Measurements from ENCODE around the gene CRYBB3.

CRYBB3 gene

DNA sequence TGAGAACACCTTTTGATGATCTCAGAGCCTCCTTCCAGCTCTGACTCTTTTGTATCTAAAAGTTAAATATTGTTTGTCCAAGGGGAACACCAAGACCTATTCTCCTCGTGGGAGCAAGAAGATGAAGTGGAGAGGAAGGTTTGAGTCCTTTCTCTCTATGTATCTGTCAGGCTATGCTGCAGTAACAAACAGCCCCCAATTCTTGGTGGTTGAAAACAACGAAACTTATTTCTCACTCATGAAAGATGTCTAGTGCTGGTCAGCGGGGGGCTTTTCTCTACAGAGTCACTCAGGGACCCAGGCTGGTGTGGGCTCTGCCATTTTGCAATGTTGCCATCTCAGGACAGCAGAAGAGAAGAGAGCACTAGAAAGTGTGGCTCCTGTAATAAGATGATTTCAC, 13.6 kb downstream of the CRYBB3 start:
- TF ChIP-seq, protein P1, sequence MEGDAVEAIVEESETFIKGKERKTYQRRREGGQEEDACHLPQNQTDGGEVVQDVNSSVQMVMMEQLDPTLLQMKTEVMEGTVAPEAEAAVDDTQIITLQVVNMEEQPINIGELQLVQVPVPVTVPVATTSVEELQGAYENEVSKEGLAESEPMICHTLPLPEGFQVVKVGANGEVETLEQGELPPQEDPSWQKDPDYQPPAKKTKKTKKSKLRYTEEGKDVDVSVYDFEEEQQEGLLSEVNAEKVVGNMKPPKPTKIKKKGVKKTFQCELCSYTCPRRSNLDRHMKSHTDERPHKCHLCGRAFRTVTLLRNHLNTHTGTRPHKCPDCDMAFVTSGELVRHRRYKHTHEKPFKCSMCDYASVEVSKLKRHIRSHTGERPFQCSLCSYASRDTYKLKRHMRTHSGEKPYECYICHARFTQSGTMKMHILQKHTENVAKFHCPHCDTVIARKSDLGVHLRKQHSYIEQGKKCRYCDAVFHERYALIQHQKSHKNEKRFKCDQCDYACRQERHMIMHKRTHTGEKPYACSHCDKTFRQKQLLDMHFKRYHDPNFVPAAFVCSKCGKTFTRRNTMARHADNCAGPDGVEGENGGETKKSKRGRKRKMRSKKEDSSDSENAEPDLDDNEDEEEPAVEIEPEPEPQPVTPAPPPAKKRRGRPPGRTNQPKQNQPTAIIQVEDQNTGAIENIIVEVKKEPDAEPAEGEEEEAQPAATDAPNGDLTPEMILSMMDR (IDR thresholded peaks at IDR 0.05; ENCODE audit: low read depth, low read length) = no peak
- DNase-seq (ENCODE audit: low read depth in 2 of 2) = no peak
- H3K4me3 ChIP-seq (replicated peaks in 1 of 2; ENCODE audit: low read depth in 2 of 2, low read length in 2 of 2) = no peak overlapping the region

DNA sequence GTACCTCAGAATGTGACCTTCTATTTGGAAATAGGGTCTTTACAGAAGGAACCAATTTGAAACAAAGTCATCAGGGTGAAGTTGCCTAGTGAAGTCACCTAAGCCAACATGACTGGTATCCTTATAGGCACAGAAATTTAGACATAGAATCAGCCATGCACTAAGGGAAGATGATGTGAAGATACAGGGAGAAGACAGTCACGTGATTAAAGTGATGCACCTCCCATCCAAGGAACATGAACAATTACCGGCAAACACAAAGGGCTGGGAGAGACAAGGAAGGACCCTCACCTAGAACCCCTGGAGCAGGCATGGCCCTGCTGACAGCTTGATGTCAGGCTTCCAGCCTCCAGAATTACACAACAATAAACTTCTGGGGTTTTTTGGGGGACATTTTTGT, 16.6 kb downstream of the CRYBB3 start:
- DNase-seq (ENCODE audit: low read depth in 2 of 2) = no peak
- TF ChIP-seq, protein P1 (IDR thresholded peaks at IDR 0.05; ENCODE audit: low read depth, low read length) = no peak
- no peak overlapping the region for H3K4me3 ChIP-seq (replicated peaks in 1 of 2; ENCODE audit: low read depth in 2 of 2, low read length in 2 of 2)

DNA sequence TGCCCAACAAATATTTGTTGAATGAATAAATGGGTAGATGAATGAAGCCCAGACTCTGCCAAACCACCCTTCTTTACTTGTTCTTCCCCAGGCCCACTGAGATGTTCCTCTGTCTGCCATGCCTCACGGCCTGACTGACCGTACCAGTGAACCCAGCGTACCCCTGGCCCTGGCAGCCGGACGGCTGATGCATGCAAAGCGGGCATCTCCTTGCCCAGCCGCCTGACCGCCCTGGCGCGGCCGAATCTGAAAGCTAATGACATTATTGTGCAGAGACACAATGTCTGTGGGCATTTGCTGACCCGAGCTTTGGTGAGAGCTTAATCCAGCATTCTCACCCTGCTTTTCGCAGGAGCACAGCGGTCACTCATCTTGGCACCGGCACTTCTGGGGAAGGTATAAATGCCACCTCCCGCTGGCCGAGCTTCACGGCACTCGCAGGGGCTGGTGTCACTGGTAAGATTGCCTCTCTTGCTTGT, 19.6 kb downstream of the CRYBB3 start, which contains the start of gene CRYBB2:
CRYBB2 (plus strand) TSS at position 429 of the 479 bp plus-strand sequence. CDS start 1,791 bp downstream, outside the sequence.
- TF ChIP-seq, protein P1 (IDR thresholded peaks at IDR 0.05; ENCODE audit: low read depth, low read length) = no peak
- H3K4me3 ChIP-seq (replicated peaks in 1 of 2; ENCODE audit: low read depth in 2 of 2, low read length in 2 of 2) = no peak within 1 kb of the TSS
- DNase-seq (ENCODE audit: low read depth in 2 of 2) = no peak

DNA sequence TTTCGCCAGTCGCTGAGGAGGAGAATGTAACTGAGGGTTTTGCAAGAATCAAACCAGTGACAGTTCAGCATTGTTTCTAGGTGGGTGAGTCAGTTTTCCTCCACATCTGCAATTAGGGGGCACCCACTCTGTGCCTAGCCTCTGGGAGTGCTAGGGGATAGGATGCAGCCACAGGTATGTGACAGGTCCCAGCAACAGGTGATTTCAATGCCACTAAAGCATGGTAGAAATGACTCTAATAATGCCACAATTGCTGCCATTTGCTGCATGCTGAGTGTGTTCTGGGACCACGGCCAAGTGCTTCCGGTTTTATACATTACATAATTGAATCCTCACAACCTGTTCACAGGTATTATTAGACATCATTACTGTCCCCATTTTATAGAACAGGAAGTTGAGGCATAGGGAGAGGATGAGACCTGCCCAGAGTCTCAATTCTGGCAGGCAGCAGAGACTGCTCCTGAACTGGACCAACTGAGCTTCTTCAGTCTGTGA, 20.3 kb downstream of the CRYBB3 start:
- no peak overlapping the region for H3K4me3 ChIP-seq (replicated peaks in 1 of 2; ENCODE audit: low read depth in 2 of 2, low read length in 2 of 2)
- DNase-seq (ENCODE audit: low read depth in 2 of 2) = no peak
- TF ChIP-seq, protein P1 (IDR thresholded peaks at IDR 0.05; ENCODE audit: low read depth, low read length) = no peak

DNA sequence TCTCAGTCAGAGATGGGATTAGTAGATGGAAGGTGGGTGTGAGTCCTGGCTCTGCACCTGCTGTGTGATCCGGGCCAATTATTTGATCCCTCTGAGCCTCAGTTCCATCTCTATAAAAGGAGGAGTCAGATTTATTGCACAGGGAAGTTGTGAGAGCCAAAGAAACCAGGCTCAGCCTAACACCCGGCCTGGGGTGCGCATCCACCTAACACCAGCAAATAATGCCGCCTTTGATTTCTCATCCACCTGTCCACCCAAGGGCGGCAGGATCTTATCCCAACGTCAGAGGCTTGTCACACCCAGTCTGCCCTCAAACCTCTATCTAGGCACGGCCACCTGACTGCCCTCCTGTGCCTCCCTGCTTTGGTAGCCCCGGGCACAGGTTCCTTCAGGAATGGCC, 22.1 kb downstream of the CRYBB3 start:
- TF ChIP-seq, protein P1 (IDR thresholded peaks at IDR 0.05; ENCODE audit: low read depth, low read length) = no peak

DNA sequence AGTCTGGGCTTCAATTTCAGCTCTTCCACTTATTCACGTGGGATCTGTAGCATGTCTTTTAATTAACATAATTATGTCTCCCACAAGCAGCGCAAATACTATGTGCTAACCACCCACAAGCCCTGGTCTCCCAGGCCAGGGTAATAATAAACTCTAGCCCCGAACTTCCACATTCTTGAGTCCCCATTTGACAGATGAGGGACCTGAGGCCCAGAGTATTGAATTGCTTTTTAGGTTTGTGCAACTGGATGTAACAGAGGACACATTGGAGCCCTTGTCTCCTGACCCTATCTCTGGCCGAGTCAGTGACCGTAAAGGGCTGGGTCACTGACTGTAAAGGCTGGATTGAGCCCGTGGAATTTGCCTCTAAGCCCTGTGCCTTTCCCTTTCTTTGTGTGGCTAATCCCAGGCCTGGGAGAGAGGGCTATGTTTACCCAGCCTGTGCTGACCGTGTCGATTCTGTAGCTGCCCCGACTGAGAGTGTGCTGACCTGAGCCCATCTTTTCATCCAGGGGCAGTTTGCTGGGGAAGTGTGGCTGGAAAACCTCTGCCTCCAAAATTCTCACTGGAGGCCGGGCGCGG, 23.7 kb downstream of the CRYBB3 start:
- DNase-seq (ENCODE audit: low read depth in 2 of 2) = no peak
- H3K4me3 ChIP-seq (replicated peaks in 1 of 2; ENCODE audit: low read depth in 2 of 2, low read length in 2 of 2) = no peak overlapping the region
- TF ChIP-seq, protein P1 (IDR thresholded peaks at IDR 0.05; ENCODE audit: low read depth, low read length) = no peak

More for the DNA sequence above, 22.1 kb downstream of the CRYBB3 start:
- no peak overlapping the region for H3K4me3 ChIP-seq (replicated peaks in 1 of 2; ENCODE audit: low read depth in 2 of 2, low read length in 2 of 2)
- DNase-seq (ENCODE audit: low read depth in 2 of 2) = no peak

Measured in cardiac fibroblast (primary cell).